Right ventricle myocardium inferior (tissue), 1 donor: ENCODE data around the gene INPP5F. TPM values are rescaled to one million over a fixed set of nuclear protein-coding genes. Genes with fewer than 3 reads are reported as not detected.

ENCODE experiments used
- ATAC-seq: fragments of 200-7000 bp; cut with Tn5 transposase; one replicate; pipeline ENCODE4 v1.9.1; 2020; ENCODE audit warnings: mild to moderate bottlenecking, moderate library complexity
- DNase-seq: peaks from one replicate; pipeline ENCODE4 v3.0.0; 2021; ENCODE audit errors: missing footprints
- intact Hi-C: fragments of 100-400 bp; cut with DNase I; formaldehyde crosslinking; loops from one replicate; pipeline ENCODE4 v1.11.0; 2022
- long read RNA-seq: library from polyadenylated mRNA; unstranded; transcript quantifications from one replicate; pipeline ENCODE4 v2.0.0, GENCODE V29; 2021
- total RNA-seq: library from RNA; stranded (reverse); fragmentation: NEBNext Ultra II Directional; extraction: Animal tissue kit (Norgen Biotek cat#: 25700); gene quantifications from one replicate; pipeline ENCODE4 v1.2.1, GENCODE V29; 2021
- donor health status: DM: no; HTN: yes; CAD: no; lungs with severe emphysema.

Gene INPP5F, protein sequence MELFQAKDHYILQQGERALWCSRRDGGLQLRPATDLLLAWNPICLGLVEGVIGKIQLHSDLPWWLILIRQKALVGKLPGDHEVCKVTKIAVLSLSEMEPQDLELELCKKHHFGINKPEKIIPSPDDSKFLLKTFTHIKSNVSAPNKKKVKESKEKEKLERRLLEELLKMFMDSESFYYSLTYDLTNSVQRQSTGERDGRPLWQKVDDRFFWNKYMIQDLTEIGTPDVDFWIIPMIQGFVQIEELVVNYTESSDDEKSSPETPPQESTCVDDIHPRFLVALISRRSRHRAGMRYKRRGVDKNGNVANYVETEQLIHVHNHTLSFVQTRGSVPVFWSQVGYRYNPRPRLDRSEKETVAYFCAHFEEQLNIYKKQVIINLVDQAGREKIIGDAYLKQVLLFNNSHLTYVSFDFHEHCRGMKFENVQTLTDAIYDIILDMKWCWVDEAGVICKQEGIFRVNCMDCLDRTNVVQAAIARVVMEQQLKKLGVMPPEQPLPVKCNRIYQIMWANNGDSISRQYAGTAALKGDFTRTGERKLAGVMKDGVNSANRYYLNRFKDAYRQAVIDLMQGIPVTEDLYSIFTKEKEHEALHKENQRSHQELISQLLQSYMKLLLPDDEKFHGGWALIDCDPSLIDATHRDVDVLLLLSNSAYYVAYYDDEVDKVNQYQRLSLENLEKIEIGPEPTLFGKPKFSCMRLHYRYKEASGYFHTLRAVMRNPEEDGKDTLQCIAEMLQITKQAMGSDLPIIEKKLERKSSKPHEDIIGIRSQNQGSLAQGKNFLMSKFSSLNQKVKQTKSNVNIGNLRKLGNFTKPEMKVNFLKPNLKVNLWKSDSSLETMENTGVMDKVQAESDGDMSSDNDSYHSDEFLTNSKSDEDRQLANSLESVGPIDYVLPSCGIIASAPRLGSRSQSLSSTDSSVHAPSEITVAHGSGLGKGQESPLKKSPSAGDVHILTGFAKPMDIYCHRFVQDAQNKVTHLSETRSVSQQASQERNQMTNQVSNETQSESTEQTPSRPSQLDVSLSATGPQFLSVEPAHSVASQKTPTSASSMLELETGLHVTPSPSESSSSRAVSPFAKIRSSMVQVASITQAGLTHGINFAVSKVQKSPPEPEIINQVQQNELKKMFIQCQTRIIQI
- total RNA-seq, result 4.0 TPM
- long read RNA-seq, partial matches to known transcripts, result 0 of 2 reads
- long read RNA-seq, other reads (novel, unspliced or antisense), result 1 of 2 reads

DNA sequence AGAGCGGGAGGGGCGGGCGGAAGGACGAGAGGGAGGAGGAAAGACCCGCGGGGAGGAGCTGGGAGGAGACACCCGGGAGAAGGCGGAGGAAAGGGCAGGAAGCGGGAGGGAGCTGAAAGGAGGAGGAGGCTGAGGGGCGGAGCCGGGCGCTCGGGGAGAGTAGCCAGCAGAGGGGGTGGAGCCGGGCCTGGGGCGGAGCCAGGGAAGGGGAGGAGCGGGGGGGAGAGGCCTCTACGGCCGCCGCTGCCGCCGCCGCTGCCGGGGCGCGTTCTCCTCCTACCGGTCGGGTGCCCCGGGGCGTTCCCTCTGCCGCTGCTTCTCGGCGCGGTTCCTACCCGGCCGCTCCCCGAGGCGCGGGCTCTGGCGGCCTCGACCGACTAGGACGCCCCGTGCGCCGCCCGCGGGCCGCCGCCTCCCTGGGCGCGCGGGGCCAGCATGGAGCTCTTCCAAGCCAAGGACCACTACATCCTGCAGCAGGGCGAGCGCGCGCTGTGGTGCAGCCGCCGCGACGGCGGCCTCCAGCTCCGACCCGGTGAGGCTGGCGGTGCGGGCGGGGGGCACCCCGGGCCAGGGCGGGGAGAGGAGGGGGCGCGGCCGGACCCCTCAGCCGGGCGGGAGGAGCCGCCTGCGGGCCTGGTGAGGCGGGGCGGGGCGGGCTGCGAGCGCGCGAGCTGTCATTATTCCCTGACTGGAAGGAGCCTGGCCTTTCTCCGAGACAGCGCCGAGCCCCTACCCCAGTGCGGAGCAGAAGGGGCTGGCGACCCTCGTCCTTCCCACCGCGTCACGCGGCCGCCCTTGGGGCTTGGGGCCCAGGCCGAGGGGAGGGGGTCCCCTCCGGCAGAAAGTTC is at the start of gene INPP5F:
INPP5F (plus strand) TSS at position 223 of the 848 bp plus-strand sequence; CDS start at position 436, 213 bp downstream.
- DNase-seq (peak; percentile 99), ATAC-seq (peak; percentile 100)
- intact Hi-C loops, result loop anchor here (1.0 to 5.0 kb wide), 4 partner anchors 39 to 147 kb away; partner anchors contain the start of genes BAG3, MCMBP and TIAL1

DNA sequence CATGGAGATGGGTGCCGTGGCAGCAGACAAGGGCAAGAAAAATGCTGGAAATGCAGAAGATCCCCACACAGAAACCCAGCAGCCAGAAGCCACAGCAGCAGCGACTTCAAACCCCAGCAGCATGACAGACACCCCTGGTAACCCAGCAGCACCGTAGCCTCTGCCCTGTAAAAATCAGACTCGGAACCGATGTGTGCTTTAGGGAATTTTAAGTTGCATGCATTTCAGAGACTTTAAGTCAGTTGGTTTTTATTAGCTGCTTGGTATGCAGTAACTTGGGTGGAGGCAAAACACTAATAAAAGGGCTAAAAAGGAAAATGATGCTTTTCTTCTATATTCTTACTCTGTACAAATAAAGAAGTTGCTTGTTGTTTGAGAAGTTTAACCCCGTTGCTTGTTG is 48.7 kb upstream of the INPP5F start:
- intact Hi-C loops, result no loop called here
- ATAC-seq, result no peak
- DNase-seq, result no peak

DNA sequence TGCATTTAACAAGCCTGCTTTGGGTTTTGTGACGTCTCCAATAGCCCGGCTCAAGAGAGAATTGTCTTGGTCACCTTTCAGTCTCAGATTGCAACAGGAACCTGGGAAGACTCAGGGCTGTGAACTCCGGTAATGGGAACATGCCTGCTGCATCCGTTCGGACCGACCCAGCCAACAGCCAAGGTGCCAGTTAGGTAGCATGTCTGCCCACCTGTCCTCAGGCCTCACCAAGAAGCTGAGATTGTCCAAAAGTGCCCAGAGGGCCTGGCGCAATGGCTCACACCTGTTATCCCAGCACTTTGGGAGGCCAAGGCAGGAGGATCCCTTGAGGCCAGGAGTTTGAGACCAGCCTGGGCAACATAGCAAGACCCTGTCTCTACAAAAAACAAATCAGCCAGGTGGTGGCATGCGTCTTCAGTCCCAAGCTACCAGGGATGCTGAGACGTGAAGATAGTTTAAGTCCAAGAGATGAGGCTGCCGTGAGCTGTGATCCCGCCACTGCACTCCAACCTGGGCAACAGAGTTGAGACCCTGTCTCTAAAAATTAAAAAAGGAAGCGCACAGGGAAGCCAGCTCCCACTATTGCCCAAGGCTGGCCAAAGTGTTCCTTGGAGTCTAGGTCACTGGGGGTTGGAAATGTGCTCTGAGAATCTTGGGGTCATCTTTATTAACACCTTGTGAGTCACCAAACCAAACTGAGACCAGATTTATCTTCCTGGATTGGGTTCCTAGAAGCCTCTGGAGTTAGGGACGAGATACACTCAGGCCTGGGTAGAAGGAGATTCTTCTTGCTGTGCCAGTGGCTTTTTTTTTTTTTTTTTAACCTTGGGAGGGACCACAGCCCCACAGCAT is 47.7 kb upstream of the INPP5F start:
- intact Hi-C loops, result no loop called here
- DNase-seq, result no peak
- ATAC-seq, result no peak

DNA sequence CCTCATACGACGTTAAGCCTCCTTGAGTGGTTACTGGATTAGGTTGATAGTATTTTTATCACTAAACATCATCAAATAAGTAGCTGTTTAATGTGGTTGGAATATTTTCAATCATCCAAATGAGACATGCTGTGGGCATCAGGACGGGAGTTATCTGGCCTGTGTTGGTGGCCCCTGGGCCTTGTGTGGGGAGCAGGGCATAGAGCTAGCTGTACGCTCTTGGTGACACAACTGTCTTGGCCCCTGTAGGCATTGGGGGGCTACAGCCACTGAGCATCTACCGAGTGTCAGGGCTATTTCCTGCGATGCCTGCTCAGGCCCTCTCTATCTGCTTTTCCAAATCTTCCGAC is 46.4 kb upstream of the INPP5F start:
- DNase-seq (no peak), ATAC-seq (no peak)
- intact Hi-C loops, result no loop called here

DNA sequence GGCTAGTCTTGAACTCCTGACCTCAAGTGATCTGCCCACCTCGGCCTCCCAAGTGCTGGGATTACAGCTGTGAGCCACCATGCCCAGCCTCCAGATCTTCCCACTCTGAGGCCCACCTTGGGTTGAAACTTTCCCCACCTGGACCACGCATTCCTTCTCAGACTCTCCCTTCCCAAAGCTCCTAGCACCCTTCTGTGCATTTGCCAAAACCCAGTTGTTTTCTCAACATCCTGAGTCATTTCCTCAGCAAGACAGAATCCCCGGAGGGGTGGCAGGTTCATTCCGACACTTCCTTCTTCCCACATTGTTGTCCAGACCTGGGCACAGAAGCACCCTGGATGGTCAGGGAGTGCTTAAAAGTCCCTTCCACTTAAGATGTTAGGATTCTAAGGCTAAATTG is 45.8 kb upstream of the INPP5F start:
- no peak for ATAC-seq
- intact Hi-C loops, result no loop called here
- no peak for DNase-seq

DNA sequence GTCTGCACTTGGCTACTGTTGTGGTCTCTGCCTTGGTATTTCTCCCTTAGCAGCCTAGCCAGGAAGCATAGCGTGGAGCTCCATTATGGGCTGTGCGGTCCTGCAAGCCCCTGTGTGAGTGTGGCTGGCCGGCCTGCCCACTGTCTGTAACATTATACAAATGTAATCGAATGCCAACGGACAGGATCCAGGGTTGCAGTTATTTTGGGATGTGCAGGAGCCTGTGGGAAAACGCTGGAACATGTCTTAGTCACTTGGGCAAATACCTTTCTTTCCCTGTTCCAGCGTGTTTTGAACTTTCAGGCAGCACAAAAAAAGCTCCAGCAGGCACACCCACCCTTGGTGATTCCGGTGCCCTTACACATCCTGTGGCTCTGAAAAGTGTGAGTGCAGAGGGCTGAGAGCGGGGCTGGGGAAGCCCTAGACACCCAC is 45.2 kb upstream of the INPP5F start:
- intact Hi-C loops, result no loop called here
- DNase-seq (no peak), ATAC-seq (peak; percentile 75)

DNA sequence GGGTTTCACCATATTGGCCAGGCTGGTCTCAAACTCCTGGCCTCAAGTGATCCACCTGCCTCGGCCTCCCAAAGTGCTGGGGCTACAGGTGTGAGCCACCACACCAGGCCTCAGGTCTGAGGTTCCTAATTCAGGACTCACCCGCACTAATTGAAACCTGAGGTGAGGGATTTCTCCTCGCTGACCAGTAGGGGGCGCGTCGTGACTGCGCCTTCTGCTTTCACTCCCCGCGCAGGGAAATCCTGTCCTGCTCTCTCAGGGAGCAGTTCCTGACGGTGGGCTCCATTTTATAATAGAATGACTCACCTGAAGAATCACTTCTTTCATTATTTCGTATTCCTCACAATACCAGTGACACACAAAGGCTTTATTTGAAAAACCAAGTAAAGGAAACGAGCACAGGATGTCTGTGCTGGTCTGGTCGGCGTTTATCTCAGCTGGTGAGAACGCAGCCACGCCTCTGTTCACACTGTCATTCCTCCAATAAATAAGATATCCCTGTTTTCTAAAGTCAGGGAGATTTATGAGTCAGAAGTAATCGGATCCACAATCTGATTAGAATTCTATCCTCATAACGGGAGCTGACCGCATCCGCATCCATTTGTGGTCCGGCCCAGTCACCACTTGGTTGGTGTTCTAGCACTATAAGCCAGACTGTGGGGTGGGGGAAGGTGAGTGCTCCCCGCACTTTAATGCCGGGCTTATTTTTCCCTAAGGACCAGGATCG is 39.2 kb upstream of the INPP5F start:
- ATAC-seq, result peak; percentile 85
- intact Hi-C loops, result loop anchor here (1.0 to 5.0 kb wide), 3 partner anchors 38 to 173 kb away; no protein-coding TSS in a partner anchor
- peak; percentile 89 for DNase-seq

DNA sequence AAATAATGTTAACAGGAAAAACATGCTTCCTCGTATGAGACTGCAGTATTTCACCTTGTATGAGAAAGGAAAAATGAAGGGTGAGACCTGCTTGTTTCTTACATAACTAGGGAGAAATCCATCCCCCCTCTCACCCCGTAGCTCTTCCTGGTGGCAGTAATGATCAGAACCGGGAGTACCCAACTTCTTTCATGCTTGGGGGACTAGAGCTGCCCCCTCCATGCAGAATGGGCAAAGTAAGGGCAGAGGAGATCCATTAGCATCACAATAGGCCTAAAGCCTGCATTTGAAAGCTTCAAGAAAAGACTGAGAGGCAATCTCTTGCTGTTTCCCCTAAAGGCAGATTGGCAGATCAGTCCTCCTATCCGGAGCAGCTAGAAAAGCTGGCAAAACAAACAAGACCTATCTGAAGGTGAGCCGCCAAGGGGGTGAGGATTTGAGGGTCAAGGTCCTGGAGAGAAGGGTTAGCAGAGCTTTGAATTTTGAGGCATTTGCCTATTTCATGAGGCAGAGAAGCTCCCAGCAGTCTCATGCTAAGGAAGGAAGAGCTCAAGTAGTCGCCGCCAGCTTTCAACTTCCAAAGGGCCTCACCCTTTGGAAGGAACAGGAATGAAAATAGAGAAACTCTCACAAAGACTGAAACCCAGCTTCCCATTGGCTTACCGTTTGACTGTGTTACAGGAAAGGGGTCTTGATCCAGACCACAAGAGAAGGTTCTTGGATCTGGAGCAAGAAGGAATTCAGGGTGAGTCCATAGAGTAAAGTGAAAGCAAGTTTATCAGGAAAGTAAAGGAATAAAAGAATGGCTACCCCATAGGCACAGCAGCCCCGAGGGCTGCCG is 38.4 kb upstream of the INPP5F start:
- intact Hi-C loops, result loop anchor here (2.0 to 5.0 kb wide), 2 partner anchors 37 to 80 kb away; no protein-coding TSS in a partner anchor
- ATAC-seq, result no peak
- DNase-seq, result no peak

DNA sequence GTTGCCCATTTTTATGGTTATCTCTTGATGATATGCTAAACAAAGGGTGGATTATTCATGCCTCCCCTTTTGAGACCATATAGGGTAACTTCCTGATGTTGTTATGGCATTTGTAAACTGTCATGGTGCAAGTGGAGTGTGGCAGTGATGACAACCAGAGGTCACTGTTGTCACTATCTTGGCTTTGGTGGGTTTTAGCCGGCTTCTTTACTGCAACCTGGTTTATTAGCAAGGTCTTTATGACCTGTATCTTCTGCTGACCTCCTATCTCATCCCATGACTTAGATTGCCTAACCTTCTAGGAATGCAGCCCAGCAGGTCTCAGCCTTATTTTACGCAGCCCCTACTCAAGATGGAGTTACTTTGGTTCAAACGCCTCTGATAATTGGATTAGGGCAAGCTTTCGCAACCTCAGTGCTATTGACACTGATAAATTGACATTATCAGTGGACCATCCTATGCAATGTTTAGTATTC is 37.8 kb upstream of the INPP5F start:
- DNase-seq, result no peak
- intact Hi-C loops, result loop anchor here (5.0 kb wide), 1 partner anchor 81 kb away; no protein-coding TSS in a partner anchor
- no peak for ATAC-seq

DNA sequence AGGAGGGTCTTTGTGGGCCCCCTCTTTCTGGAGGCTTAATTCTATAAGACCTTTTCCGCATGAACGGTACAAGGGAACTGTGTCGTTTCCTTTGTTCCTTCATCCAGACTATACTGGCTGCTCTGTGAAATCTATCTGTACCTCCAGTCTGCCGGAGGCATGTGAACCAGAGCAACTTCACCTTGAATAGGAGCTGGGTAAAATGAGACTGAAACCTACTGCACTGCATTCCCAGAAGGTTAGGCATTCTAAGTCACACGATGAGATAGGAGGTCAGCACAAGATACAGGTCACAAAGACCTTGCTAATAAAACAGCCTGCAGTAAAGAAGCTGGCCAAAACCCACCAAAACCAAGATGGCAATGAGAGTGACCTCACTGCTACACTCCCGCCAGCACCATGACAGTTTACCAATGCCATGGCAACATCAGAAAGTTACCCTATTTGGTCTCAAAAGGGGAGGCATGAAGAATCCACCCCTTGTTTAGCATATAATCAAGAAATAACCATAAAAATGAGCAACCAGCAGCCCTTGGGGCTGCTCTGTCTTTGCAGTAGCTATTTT is 36.8 kb upstream of the INPP5F start:
- intact Hi-C loops, result loop anchor here (5.0 kb wide), 1 partner anchor 82 kb away; no protein-coding TSS in a partner anchor
- ATAC-seq, result no peak
- no peak for DNase-seq

DNA sequence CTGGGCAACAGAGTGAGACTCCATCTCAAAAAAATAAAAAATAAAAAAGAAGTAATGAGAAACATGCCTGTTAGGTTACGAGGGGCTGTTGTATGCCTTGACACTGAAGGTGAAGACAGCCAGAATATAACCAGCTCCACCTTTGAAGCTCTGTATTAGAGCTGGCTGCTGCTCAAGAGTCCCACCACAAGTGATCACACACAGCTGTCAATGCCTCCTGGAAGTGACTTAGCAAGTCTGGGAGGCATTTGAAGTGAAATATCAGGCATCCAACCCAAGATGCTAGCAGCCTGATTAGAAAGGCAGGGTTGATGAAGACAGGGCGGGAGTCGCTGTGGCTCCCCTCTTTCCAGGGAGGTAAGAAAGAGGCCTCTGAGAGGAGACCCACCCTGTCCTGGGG is 34.1 kb upstream of the INPP5F start:
- DNase-seq (no peak), ATAC-seq (no peak)
- intact Hi-C loops, result no loop called here

DNA sequence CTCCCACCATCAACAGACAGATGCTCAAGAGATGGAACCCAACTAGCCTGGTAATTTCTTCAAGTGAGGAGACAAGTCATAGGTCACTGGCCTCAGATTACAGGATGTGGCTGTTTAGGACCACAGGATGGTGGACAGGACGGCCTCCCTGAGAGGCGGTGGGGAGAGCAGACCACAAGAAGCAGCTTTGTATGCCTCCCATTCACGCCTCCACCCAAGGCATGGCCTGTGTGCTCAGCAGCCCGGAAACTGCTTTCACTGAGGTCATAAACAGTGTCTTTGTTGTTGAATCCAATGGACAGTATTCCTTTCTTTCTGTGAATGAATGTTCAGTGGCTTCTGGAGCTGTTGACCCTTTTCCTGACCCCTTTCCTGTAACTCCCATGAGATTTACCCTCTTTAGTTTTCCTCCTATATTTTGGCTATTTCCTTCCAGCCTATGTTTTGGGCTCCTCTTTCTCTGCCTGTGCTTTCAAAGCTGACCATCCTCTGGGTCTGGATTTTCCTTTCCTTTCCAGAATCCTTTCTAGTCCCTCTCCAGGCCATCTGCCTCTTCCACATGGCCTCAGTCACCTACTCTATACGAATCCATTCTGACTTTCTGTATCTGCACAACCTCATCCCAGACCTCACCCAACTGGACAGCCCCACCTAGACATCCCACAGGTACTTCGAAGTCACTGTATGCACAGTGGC is 32.4 kb upstream of the INPP5F start:
- intact Hi-C loops, result no loop called here
- DNase-seq, result no peak
- ATAC-seq, result no peak

DNA sequence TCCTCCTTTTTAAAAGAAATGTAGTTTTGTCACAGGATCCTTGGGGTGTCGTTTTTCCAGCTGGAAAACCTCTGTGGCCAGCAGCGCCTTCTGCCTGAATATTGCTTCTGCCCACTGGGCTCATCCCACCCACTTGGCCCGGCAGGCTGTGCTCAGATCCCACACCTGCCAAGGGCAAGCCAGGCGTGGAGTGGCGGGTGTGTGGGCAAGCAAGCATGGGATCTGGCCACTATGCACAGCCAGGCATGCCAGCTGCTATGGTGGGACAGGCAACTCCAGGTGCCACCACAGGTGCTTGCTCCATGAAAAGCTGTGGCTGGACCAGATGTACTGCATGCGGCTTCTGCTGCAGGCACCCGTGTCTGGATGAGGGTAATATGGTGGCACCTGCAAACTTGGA is 31.2 kb upstream of the INPP5F start:
- intact Hi-C loops, result no loop called here
- DNase-seq (no peak), ATAC-seq (no peak)

DNA sequence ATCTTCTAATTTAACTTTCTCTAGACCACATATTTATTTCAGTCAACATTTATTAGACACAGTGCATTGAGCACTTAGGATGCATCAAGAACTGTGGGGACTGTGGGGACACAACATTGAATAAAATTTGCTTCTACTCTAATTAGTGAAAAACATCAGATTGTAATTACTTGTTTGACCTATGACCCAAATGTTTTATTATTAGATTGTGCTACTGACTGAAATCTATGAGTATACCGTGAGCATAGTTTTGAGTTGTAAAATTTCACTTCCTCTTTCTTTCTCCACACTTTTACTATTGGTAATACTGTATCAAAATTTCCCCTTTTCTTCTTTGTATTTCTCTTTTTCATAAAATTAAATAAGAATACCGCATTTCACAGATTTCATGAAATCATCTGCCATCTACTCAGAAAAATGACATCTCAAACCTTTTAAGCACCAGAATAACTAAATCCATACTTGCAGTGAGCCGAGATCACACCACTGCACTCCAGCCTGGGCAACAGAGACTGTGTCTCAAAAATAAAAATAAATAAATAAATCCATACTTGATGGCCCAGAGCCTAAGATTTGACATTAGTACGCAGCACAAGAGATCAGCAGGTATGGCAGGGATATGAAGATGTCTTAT is 25.4 kb upstream of the INPP5F start:
- ATAC-seq (no peak), DNase-seq (no peak)
- intact Hi-C loops, result no loop called here
